T-helper 9 cell (primary cell): ENCODE results near the gene DOCK4.
A peak's percentile ranks its signal among the peaks of the same experiment; 100 is the strongest.

Source experiments
- DNase-seq: peaks from one replicate; pipeline ENCODE4 v3.0.0-alpha.2; 2020

The DOCK4 gene

GRCh38 chr7:112220877-112221434 is 14.8 kb upstream of the DOCK4 start:
- no peak for DNase-seq

DNA sequence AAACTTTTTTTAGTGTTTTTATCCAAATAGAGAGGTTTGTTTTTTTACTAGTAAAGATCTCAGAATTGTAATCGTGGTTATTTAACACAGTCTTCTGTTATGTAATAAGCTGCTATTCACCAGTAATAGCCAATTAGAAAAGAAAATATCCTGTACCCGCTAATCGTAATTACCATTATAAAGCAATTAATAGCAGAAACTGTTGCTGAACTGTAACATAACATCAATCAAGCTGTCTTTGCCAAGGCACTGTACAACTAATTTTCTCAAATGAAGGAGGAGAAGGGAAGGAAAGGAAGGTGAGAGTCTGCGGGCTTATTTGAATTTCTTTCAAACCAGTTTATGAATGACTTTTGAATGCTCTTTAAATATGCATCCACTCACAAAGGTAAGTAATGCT is 9.6 kb upstream of the DOCK4 start:
- DNase-seq: no peak

GRCh38 chr7:112214883-112215282 is 8.7 kb upstream of the DOCK4 start:
- DNase-seq: no peak

GRCh38 chr7:112214268-112214667 is 8.1 kb upstream of the DOCK4 start:
- no peak for DNase-seq

- DNase-seq: no peak
Measured at GRCh38 chr7:112213735-112214134, 7.5 kb upstream of the DOCK4 start.

DNA sequence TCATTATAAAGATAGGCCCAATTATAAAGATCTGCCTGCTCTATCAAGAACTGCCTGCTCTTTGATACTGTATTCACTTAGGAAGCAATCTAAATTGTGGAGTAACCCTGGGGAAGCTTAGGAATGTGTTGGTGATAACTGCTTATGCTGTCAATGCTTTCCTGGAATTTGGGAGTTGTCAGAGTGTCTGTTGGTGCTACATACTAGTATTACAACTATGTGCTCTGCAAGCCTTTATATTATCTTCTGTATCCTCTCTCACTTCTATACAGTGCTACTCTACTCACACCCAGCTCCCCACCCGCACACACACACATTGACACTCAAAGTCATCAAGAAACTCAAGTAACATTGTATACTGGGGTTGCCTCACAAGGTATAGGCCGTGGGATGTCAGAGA is 6.4 kb upstream of the DOCK4 start:
- DNase-seq: no peak

- no peak for DNase-seq
Measured at GRCh38 chr7:112211348-112211907, 5.2 kb upstream of the DOCK4 start.

- no peak for DNase-seq
Measured at GRCh38 chr7:112207765-112208164, 1.6 kb upstream of the DOCK4 start.

- DNase-seq: no peak
Measured at GRCh38 chr7:112206991-112207592, 893 bp upstream of the DOCK4 start.

GRCh38 chr7:112205343-112206237 is 609 bp downstream of the DOCK4 start:
- peak; percentile 33 for DNase-seq

GRCh38 chr7:112204499-112205342 is 1.5 kb downstream of the DOCK4 start:
- DNase-seq: no peak

GRCh38 chr7:112203365-112203739 is 2.8 kb downstream of the DOCK4 start:
- DNase-seq: no peak

- peak; percentile 16 for DNase-seq
Measured at GRCh38 chr7:112202816-112203215, 3.4 kb downstream of the DOCK4 start.

GRCh38 chr7:112201839-112202238 is 4.4 kb downstream of the DOCK4 start:
- DNase-seq: no peak

GRCh38 chr7:112201411-112201810 is 4.8 kb downstream of the DOCK4 start:
- no peak for DNase-seq

GRCh38 chr7:112199672-112200071 is 6.5 kb downstream of the DOCK4 start:
- no peak for DNase-seq

- DNase-seq: no peak
Measured at GRCh38 chr7:112199035-112199655, 7.1 kb downstream of the DOCK4 start.

- no peak for DNase-seq
Measured at GRCh38 chr7:112197322-112197721, 8.9 kb downstream of the DOCK4 start.

DNA sequence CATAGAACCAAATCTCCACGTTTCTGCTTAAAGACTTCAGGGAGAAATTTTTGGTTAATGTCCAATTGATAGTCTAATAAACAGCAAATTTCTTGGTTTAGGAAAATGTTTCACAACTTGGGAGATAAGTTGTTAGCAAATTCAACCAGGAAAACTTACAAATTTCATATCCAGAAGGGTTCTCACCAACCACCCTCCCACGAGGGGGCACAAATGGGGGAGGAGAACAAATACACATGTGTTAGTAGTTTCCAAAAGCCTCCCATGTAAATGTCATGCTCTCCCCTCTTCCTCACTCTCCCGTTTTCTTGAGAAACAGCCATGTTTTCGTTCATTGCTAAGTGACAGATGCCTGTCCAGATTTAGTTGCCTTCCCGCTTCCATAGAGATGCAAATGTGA is 10.5 kb downstream of the DOCK4 start:
- no peak for DNase-seq

- no peak for DNase-seq
Measured at GRCh38 chr7:112193915-112194502, 12.2 kb downstream of the DOCK4 start.

GRCh38 chr7:112192236-112193154 is 13.7 kb downstream of the DOCK4 start:
- no peak for DNase-seq
